HCEC 1CT (cell line): Measurements from ENCODE around the gene LPCAT3.

ENCODE experiments used
- DNase-seq: peaks from one replicate; pipeline ENCODE4 v3.0.0-alpha.2; 2017

The LPCAT3 gene

DNA sequence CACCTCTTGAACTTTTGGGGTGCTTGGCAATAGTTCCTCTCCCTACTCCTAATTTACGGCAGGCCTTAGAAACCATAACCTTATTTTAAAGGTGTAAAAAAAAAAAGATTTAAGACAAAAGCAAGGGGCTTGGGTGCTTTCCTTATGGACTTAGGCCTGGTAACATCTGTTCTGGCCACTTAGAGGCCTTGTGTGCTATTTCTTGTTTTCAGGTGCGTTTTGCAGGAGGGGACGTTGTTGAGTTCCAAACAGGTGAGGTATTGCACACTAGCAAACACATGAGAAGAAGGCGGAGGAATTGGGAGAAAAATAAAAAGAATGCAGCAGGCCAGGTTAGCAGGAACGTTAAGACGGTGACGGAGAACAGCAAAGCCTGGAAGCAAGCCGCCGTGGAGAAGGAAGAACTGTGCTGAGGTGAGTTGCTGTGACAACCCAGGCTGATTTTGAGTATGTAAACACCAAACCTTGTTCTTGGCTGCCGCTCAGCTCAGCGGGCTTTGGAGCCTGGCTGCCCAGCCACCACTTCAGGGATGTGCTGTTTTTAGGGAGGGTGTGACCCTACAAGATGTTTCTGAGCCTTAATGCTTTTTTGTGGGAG lies 30.2 kb downstream of the LPCAT3 start:
- DNase-seq: no peak

DNA sequence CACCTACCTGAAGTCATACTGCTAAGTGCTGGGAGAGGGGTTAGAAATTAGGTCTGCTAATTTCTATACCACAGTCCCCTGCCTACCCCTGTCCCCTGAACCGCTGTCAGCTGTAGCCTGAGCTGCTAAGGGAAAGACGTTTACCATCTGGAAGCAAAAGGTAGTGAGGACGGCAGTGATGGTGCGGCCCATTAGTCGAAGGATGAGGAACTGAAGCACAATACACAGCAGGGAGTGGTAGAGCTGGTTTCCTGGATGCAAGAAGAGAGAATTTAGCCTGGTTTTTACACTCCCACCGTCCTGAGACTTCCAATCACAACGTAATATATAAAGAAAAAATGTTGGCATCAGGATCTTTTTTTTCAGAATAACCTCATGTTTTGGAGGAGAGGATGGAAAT lies 35.7 kb downstream of the LPCAT3 start:
- DNase-seq: no peak

DNA sequence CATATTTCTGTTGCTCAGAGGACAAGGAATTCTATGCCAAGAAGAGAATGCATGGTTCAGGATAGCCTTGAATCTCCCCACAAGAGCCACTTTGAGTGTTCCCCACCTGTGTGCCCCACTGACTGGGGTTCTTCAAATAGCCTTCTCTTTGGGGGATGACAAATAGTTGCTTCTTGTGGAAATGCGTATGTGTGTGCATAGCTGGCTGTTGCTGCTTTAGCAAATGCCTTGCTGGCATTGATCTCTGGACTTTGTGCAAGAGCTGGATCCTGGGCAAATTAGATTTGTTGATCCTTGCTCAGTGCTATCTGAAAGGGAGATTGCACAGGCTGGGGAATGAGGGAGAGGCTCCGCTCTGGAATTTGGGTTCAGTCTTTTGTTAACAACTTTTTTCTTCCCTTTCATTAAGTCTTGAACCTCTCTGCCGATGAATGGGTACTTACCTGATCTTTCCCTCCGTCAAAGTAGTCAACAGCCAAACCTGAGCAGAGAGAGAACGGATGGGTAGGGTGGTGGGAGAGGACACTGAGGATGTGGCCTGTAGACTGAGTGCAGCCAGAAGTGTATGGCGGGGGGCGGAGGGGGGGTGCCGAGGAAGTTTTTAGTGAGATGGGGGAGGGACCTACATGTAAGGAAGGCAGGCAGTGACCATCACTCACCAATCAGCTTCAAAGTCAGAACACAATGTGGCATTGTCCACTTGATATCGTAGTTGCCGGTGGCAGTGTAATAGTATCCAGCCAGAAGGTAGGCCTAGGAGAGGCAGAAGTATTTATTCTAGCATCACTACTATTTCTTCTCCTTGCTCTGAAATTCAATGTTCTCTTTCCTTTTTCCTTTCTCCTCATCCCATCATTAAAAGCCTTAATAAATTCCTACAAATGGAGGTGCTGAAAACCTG lies 36.9 kb downstream of the LPCAT3 start:
- DNase-seq: no peak

DNA sequence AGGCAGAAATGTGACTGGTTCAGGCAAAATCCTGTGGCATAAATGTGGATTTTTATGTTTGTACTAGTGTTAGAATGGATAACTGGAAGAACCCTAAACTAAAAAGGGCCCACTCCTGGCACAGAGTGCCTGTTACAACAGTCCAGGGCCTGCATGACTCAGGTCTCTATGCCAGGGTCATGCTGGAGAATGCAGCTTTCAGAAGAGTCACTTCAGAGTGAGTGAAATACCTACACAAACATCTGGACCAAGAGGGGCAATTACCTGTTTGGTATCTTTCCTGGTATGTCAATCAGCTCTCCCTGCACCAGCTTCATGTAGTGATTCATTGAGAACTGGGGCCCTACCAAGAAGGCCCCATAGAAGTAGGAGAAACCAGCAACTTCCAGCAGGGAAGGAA lies 37.5 kb downstream of the LPCAT3 start:
- DNase-seq: no peak

DNA sequence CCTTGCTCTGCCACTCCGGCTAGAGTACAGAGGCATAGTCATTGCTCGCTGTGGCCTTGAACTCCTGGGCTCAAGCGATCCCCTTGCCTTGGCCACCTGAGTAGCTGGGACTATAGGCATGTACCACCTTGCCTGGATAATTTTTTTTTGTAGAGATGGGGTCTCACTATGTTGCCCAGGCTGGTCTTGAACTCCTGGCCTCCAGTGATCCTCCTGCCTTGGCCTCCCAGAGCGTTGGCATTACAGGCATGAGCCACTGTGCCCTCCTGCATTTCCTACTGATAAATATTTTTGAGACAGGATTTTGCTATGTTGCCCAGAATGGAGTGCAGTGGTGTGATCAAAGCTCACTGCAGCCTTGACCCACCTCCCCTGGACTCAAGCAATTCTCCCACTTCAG lies 38.2 kb downstream of the LPCAT3 start:
- DNase-seq: no peak

DNA sequence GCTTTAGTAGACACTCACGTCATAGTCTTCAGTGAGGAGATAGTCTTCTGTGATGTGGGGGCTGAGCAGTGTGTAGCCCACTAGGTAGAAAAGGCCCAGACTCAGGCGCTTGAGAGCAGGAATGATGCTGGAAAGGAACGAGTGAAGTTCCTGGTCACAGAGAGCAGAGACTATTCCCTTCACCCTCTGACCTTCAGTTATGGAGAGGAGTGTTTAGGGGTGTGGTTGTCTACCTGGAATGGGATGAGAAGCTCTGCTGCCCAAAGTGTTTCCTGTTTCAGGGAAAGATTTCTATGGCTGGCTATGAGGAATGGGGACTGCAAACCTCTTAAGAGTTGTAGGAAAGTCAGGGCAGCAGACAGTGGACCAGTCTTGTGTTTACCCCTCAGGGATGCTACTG lies 38.8 kb downstream of the LPCAT3 start:
- DNase-seq: no peak

DNA sequence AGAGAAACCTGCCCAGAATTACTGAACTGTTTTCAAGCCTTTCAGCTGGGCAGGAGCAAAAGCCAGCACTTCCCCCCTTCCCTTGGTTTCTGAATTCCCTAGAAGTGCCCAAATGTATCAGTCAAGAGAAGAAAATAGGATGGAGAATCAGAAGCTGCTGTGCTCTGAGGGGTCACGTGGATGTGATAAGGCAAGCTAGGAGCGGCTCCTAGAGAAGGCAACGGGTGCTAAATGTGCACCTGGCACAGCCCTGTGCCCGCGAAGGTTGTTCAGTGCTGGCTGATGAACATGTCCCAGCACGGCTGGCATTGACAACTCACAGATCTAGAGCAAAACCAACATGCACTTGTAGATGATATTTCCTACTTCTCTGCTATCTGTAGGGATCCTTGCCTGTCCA lies 39.3 kb downstream of the LPCAT3 start:
- DNase-seq: no peak

DNA sequence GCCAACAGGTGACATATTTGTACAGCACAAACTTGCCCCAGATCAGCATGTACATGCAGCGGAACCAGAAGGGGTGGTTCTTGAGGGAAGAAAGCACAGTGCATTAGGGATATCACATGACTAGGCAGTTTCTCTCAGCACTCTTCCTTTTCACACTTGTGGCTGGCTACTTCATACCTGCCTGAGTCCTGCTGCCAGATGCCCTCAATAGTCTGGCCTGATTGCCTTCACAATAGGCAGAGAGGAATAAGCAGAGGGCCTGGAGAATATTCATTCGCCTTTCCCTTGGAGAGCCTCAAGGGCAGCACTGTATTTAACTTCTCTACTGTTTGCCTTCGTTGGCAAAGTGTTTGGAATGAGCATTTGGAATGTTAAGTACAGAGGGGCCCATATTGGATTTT lies 39.7 kb downstream of the LPCAT3 start:
- no peak for DNase-seq

DNA sequence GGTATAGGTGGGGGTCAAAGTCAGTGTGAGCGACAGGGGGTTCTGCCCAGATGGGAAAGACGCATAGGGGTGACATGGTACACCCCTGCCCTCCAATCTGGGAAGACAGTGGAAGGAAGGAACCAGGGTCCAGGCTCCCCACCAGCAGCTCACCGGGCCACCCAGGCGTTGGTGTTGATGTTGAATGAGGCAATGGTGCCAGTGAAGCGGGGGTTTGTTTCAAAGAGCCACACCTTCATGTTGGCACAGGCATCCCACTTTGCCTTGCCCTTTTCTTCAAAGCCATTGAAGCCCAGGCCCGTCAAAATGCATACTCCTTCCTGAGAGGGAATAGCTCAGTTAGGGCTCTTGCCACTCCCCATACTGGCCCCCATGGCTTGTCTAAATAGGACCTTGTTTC lies 40.1 kb downstream of the LPCAT3 start:
- DNase-seq: no peak

DNA sequence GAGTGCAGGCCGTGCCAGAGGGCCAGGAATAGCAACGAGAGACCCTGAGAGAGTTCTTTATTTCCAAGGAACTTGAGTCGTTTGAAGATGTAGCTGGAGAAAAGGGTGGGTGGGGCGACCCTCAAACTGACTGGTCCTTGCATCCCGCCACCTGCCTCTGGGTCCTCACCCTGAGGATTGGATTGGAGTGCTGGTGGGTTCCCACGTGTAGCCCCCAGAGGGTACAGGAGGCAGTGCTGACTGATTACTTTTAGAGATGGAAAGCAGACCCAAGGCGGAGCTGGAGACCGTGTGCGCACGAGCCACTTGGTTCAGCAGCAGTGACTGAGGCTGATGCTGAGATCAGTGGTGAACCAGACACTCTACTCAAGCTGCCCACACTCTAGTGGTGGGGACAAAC lies 40.6 kb downstream of the LPCAT3 start:
- no peak for DNase-seq

DNA sequence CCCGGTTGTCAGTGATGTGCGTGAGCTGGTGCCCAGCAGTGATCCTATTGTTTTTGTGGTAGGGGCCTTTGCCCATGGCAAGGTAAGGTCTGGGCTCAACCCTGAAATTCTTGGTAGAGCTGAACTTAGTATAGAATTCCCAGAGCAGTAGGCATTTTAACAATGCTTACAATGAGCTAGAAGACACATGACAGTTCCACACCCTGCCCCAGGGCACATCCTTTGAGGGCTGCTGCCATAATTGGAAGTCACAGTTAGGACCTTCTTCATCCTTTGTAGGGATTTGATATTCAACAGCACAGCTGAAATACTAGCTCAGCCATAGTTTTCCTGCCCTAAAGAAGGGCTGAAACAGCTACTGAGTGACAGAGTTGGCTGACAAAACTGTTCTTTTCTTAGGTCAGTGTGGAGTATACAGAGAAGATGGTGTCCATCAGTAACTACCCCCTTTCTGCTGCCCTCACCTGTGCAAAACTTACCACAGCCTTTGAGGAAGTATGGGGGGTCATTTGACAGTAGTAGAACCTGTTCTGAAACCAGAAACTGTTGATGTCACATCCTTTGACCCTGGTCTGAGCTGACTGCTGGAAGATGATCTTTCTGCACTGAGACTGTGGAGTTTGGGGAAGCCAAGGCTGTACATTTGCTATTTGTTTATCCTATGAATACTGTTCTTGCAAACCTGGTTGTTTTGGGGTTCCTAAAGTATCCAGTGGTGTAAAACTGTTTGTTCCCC lies 42.8 kb downstream of the LPCAT3 start:
- DNase-seq: no peak

DNA sequence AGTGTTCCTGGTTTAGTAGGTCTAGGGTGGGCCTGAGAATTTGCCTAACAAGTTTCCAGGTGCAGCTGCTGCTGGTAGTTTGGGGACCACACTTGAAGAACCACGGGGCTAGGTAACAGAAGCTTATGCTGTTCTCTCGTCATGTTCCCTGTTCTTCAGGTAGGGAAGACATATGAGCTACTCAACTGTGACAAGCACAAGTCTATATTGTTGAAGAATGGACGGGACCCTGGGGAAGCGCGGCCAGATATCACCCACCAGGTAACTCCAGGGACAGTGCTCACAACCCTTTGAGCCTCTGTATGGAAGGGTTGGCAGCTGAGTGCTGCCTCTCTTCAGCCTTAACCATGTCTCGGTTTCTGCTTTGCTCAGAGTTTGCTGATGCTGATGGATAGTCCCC lies 44.1 kb downstream of the LPCAT3 start:
- no peak for DNase-seq

DNA sequence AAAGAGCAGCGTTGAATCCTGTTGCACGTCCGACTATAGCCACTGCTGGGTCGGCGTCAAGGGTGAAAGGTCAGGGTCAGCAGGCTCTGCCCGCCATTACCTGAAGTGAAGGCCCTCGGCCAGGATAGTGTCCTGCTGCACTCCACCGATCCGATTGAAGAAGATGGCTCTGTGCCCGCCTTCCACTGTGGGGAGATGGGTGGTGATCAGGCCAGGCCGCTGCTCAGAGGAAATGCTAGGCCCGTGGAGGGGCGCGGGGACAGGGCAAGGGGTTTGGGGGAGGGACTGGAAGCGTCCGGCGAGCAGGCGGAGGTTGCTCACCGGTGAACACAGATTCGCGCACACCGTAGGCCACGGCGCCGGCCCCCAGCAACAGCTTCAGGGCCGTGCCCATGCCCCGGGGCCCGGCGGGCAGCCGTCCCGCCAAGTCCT lies 48.2 kb downstream of the LPCAT3 start:
- peak; percentile 13 for DNase-seq

DNA sequence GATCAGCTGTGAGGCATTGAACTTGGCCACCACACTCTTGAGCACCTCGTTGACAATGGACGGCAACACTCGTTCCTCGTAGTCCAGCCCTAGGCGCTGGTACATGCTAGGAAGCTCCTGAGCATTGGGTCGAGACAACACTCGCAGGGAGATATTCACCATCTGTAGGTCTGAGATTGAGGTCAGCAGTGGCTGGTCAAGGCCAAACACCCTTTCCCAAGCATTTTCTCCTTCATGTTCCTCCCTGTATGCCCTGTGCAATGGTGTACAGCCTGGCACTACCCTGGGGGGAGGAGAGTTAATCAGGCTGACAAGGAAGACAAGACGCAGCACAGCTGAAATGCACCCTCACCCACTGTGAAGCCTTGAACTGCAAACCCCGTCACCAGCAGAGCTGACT lies 49.9 kb downstream of the LPCAT3 start:
- DNase-seq: no peak

DNA sequence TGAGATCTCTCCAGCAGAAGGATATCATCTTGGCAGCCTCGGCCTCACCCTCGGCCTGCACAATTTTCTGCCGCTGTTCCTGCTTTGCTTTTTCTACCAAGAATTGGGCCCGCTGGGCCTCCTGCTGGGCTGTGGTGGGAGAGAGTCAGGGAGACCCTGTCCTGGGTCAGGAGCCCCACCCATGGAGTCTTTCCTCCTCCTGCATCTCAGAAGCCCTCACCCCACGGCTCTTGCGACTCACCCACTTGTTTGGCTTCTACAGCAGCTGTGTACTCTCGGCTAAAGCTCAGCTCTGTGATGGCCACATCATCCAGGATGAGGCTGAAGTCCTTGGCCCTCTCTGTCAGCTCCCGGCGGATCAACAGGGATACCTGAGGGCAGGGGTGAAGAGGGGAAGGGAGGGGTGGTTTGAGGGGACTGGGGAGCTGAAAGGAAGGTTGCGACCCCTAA lies 50.6 kb downstream of the LPCAT3 start:
- DNase-seq: no peak

DNA sequence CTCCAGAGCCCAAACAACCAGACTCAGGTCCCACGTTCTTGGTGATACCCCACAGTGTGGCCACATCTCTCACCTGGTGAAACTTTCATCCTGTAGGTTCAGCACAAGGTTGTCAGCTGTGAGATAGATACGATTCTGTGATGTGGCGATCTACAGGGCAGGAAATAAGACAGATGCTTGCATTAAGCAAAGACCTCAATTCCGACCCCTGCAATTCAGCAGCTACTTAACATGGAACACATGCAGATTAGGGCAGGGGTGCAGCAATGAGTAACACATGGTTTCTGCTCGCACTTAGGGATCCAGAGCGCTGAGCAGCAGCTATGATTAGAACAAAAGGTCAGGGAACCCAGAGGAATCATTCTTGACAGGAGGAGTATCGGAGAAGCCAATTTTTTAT lies 51.9 kb downstream of the LPCAT3 start:
- DNase-seq: peak; percentile 7

DNA sequence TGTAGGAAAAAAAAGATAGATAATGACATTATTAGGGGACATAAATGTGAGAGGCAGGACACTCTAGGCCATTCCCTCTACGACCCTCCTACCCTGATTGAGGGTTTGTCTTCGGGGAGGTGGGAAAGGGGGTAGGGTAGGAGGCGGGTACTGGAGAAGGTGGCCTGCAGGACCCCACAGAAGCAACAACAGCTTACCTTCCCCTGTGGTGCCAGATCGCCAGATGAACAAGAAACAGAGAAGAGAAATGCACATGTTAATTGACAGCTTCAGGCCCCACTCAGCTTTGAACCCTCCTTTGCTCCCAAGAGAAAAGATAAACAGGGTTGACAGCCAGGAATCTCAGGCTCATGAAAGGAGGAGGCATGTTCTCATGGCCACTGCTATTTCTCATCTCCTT lies 52.6 kb downstream of the LPCAT3 start:
- no peak for DNase-seq

DNA sequence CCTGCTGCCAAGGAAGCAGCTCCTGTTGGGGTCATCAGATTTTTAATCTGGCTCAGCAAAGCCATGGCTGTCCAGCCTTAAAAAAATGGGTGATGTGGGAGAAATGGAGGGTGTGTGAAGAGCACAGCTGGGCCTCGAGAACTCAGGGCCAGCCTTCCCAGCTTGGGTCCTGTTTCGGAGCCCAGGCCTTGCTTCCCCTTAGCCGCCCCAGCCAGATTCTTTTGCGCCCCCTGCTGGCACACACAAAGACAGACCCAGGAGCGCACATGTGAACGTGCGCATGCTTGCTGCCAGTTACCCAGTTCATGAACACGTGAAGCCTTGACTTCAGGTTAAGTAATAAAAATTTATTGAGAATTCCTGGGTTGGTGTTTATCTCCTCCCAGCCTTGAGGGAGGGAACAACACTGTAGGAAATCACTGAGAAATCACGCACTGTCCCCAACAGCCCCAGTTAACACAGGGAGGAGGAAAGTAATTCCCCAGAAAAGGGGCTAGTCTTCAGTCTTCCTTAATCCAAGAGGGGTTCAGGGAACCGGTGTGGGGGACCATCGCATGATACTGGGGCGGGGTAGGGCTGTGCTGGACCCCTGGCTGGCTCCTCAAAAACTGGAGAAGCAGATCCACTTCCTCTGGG lies 53.1 kb downstream of the LPCAT3 start:
- peak; percentile 68 for DNase-seq

DNA sequence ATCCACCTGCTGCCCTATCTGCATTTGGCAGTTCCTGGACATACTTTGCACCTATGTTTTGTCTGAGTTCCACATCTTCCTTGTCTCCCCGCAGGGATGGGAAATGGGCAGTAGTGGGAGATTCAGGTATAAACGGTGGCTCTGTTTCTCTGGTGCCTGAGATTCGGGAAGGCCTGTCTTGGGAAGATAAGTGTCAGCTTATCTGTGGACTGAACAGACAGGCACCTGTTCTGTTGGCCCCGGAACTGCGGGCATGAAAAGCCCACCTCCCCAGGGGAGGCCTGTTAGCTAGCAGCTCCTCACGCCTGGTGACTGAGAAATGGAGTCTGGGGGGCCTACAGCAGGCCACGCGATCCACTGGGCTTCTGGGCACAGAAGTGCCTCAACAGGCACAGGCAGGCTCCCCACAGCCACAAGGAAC lies 53.7 kb downstream of the LPCAT3 start:
- no peak for DNase-seq

DNA sequence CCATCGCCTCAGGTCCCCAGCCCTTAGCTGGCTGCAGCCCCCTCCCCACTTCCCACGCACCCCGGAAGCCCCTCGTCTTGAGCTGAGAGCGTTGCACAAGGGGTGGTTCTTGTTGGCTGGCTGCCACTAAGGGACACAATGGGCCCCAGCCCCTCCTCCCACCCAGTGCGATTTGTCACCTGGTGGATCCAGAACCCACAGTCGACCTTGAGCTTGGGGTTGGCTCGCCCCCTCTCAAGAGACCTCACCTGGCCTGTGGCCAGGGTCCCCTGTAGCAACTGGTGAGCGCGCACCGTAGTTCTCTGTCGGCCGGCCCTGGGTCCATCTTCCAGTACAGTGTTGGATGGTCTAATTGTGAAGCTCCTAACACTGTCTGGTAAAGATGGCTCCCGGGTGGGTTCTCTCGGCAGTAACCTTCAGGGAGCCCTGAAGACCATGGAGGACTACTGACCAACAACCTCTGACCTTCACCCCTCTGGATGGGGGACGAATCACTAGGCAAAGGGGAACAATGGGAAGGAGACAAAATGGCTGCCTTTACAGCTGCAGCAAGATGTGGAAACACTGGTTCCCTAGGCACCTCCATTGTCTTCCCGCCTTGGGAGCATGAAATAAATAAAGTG lies 54.4 kb downstream of the LPCAT3 start:
- DNase-seq: no peak

DNA sequence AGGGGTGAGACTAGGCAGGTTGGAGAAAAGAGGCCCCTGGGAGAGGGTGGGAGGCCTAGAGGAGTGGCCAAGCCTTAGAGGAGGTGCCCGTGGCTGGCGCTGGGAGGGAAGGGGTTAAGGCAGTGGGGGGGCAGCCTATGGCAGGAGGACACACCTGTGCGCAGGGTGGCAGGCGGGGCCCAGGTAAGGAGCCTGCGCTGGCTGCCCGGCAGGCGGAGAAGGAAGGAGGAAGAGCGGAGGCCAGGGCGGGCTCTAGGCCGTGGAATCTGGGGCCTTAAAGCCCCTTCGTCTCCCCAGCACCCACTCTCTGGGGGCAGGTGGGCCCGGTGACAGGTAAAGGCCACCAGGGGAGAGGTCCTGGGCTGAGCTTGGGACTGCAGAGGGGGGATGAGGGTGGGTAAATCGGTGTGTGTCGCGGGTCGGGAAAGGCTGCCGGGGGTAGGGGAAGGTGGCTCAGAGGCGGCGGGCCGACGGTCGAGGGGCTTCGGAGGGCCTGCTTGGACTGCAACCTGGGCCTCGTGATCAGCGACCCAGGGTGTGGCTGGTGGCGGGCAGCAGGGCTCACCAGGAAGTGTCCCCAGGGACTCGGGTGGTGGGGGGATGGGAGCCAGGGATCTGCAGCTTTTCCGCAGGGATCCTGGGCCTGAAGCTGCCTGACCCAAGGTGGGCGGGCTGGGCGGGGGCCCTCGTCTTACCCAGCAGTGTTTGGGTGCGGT lies 55.1 kb downstream of the LPCAT3 start:
- no peak for DNase-seq
